HEK293T (cell line): ENCODE measurements around the gene ATP8B1.

ENCODE experiments used
- ARNT ChIP-seq: fragments of 450-650 bp; IDR thresholded peaks from 2 replicates; pipeline ENCODE4 v1.6.1; 2017; ENCODE audit warnings: mild to moderate bottlenecking
- BHLHE40 ChIP-seq: fragments of 450-650 bp; IDR thresholded peaks from 2 replicates; pipeline ENCODE4 v1.6.1; 2016; ENCODE audit warnings: mild to moderate bottlenecking, moderate library complexity, borderline replicate concordance
- CTBP1 ChIP-seq: fragments of 450-650 bp; IDR thresholded peaks from 2 replicates; pipeline ENCODE4 v1.6.1; 2016; ENCODE audit warnings: borderline replicate concordance
- ELF4 ChIP-seq: fragments of 450-650 bp; IDR thresholded peaks from 2 replicates; pipeline ENCODE4 v1.6.1; 2017; ENCODE audit warnings: antibody characterized with exemption
- FOXA1 ChIP-seq: fragments of 450-650 bp; IDR thresholded peaks from 2 replicates; pipeline ENCODE4 v1.6.1; 2016; ENCODE audit warnings: mild to moderate bottlenecking
- FOXK2 ChIP-seq: fragments of 450-650 bp; IDR thresholded peaks from 2 replicates; pipeline ENCODE4 v1.6.1; 2016; ENCODE audit warnings: mild to moderate bottlenecking
- FOXM1 ChIP-seq: fragments of 450-650 bp; IDR thresholded peaks from 2 replicates; pipeline ENCODE4 v1.6.1; 2017; ENCODE audit warnings: mild to moderate bottlenecking, borderline replicate concordance
- HDGF ChIP-seq: fragments of 450-650 bp; IDR thresholded peaks from 2 replicates; pipeline ENCODE4 v1.6.1; 2017; ENCODE audit warnings: antibody characterized with exemption, borderline replicate concordance
- LEF1 ChIP-seq: fragments of 450-650 bp; IDR thresholded peaks from 2 replicates; pipeline ENCODE4 v1.6.1; 2017; ENCODE audit warnings: mild to moderate bottlenecking, borderline replicate concordance
- NFRKB ChIP-seq: fragments of 450-650 bp; IDR thresholded peaks from 2 replicates; pipeline ENCODE4 v1.6.1; 2016; ENCODE audit warnings: mild to moderate bottlenecking, moderate library complexity
- SP1 ChIP-seq: fragments of 450-650 bp; IDR thresholded peaks from 2 replicates; pipeline ENCODE4 v1.6.1; 2017
- SUZ12 ChIP-seq: fragments of 450-650 bp; IDR thresholded peaks from 2 replicates; pipeline ENCODE4 v1.6.1; 2016; ENCODE audit warnings: mild to moderate bottlenecking
- TARDBP ChIP-seq: fragments of 450-650 bp; IDR thresholded peaks from 2 replicates; pipeline ENCODE4 v1.6.1; 2016
- ZNF384 ChIP-seq: fragments of 450-650 bp; IDR thresholded peaks from 2 replicates; pipeline ENCODE4 v1.6.1; 2016

DNA sequence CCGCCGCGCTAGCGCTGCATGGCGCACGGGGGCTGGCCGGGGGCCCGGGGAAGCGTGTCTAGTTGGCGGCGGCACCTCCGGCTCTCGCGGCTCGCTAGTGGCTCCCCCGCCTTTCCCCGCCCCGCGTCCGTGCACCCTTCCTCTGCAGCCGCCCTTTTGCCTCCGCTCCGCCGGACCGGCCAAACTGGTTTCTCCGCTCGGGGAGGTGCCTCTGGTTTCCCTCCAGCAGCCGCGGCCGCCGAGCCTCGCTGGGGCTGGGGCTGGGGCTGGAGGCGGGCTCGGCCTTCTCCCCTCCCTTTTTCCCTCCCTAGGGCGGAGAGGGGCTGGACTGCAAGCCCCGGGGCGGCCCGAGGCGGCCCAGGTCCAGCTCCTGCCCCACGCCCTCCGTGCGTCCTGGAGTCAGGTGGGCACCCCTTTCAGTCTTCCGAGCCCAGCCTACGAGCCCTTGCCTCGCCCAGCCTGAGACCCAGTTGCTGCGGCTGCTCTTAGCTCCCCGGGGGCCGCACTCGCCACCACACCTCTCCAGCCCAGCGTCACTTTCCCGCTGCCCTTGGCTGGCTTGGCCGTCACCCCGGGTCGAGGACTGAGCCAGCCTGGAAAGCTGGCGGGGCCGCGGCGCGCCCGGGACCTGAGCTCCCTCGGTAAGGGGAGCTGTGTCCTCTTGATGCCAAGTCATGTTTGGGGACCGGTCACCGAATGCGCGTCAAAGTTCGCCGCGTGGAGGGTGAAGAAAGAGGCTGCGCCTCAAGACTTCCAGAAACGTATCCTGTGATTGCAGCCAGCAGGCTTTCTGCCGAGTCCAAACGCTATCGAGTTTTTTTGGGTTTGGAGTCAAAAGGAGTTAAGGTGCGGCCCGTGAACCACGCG is at the start of gene ATP8B1:
- TF ChIP-seq FOXA1 (no peak), FOXM1 (no peak), LEF1 (no peak), ELF4 (no peak), FOXK2 (no peak), HDGF (no peak), SUZ12 (no peak), TARDBP (no peak), CTBP1 (no peak), BHLHE40 (no peak), NFRKB (no peak), SP1 (no peak), ZNF384 (no peak), ARNT (no peak)
